ENCODE measurements around the gene WWOX.
A peak's percentile ranks its signal among the peaks of the same experiment; 100 is the strongest.

The WWOX gene

DNA sequence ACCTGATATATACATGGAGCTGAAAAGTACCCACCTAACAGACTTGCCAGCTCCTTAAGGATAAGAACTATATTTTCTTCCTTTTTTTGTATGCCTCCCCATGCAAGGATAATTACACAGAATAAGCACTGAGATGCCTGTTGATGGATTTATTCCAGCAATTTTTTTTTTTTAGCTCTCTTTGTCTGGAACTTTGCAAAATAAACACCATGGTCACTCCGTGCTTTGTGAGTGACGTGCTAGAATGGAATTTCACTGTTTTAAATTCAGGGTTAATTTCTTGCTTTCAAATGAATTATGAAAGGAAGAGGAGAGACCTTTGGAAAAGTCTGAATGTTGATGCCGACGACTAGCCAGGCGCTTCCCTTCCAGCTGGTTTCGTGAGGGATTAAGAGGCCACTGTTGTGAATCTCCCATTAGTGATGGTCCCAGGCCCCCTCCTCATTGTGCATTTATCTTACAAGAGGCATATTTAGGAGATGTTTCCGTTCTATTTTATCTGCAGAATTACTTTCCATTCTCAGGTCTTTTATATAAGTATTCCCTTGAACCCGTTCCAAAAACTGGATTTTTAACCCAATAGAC lies 529.1 kb downstream of the WWOX start:
- WGBS (ENCODE audit: extremely low coverage, insufficient coverage, insufficient read length) = no CpG with 5 or more reads among the region's 8 CpGs
- Histone ChIP-seq H4K8ac (ENCODE audit: low read depth, low read length) (no peak overlapping the region), H3K4me2 (ENCODE audit: low read length) (no peak overlapping the region), H3K14ac (ENCODE audit: low read length) (no peak overlapping the region), H3K79me1 (ENCODE audit: low read length) (peaks cover 11% of the 10 kb centered on the region), H3K4me3 (ENCODE audit: low read depth, low read length) (no peak overlapping the region), H3K4me1 (ENCODE audit: control insufficient read depth in 1 of 2, insufficient read depth in 2 of 2, low read length in 2 of 2) (peaks cover 2 to 4% of the 10 kb centered on the region in 2 experiments), H3K9me3 (ENCODE audit: insufficient read depth, low read depth, low read length) (peaks cover 2% of the 10 kb centered on the region), H4K12ac (ENCODE audit: low read depth, low read length) (no peak overlapping the region), H2BK5ac (ENCODE audit: low read depth, low read length, poor library complexity) (no peak overlapping the region), H2BK12ac (ENCODE audit: low read length) (no peak overlapping the region), H2BK120ac (ENCODE audit: insufficient read depth, low read length, poor library complexity) (no peak overlapping the region), H2AK5ac (ENCODE audit: low read length) (no peak overlapping the region), H3K79me2 (ENCODE audit: control insufficient read depth, insufficient read depth, low read length, poor library complexity) (no peaks in the 10 kb centered on the region), H3K18ac (ENCODE audit: low read length) (no peak overlapping the region), H3K36me3 (ENCODE audit: control insufficient read depth in 1 of 2, insufficient read depth in 2 of 2, low read length in 2 of 2) (no peaks in the 10 kb centered on the region), H3K9ac (ENCODE audit: low read length) (no peak overlapping the region), H3K4ac (ENCODE audit: low read depth, low read length) (no peak overlapping the region), H2AFZ (ENCODE audit: insufficient read depth, low read length, poor library complexity) (no peak overlapping the region), H3K23ac (ENCODE audit: low read length) (no peak overlapping the region), H4K91ac (ENCODE audit: low read depth, low read length) (no peak overlapping the region), H3K27me3 (ENCODE audit: insufficient read depth, low read length) (no peaks in the 10 kb centered on the region), H3K27ac (ENCODE audit: low read depth, low read length) (no peak overlapping the region)
- DNase-seq = no peak

DNA sequence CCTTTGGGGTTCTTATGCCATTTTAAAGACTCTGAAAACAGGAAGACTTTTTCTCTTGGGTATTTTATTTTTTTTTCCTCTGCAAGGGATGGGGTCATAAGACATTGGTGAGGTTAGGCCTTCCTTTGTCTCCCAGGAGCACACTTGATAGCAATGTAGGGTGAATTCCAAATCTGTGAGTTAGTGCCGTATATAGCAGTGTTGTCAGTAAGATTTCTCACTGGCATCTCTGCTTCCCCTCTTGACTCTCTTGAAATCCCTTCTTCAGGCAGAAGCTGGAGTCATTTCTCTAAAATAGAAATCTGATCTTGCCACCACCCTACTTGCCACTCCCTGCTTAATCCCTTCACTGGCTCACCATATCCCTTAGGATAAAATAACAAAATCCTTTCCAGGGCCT lies 529.7 kb downstream of the WWOX start:
- Histone ChIP-seq H3K4ac (ENCODE audit: low read depth, low read length) (no peak overlapping the region), H2BK5ac (ENCODE audit: low read depth, low read length, poor library complexity) (no peak overlapping the region), H3K4me3 (ENCODE audit: low read depth, low read length) (no peak overlapping the region), H4K8ac (ENCODE audit: low read depth, low read length) (no peak overlapping the region), H3K79me1 (ENCODE audit: low read length) (peaks cover 14% of the 10 kb centered on the region), H3K27me3 (ENCODE audit: insufficient read depth, low read length) (no peaks in the 10 kb centered on the region), H3K27ac (ENCODE audit: low read depth, low read length) (no peak overlapping the region), H3K36me3 (ENCODE audit: control insufficient read depth in 1 of 2, insufficient read depth in 2 of 2, low read length in 2 of 2) (no peaks in the 10 kb centered on the region), H4K12ac (ENCODE audit: low read depth, low read length) (no peak overlapping the region), H4K91ac (ENCODE audit: low read depth, low read length) (no peak overlapping the region), H3K23ac (ENCODE audit: low read length) (no peak overlapping the region), H3K14ac (ENCODE audit: low read length) (no peak overlapping the region), H3K79me2 (ENCODE audit: control insufficient read depth, insufficient read depth, low read length, poor library complexity) (no peaks in the 10 kb centered on the region), H2AFZ (ENCODE audit: insufficient read depth, low read length, poor library complexity) (no peak overlapping the region), H3K9ac (ENCODE audit: low read length) (no peak overlapping the region), H2AK5ac (ENCODE audit: low read length) (no peak overlapping the region), H2BK12ac (ENCODE audit: low read length) (no peak overlapping the region), H2BK120ac (ENCODE audit: insufficient read depth, low read length, poor library complexity) (no peak overlapping the region), H3K9me3 (ENCODE audit: insufficient read depth, low read depth, low read length) (peaks cover 2% of the 10 kb centered on the region), H3K4me1 (ENCODE audit: control insufficient read depth in 1 of 2, insufficient read depth in 2 of 2, low read length in 2 of 2) (peaks cover 2 to 4% of the 10 kb centered on the region in 2 experiments), H3K18ac (ENCODE audit: low read length) (no peak overlapping the region), H3K4me2 (ENCODE audit: low read length) (no peak overlapping the region)
- WGBS (ENCODE audit: extremely low coverage, insufficient coverage, insufficient read length) = no CpG with 5 or more reads among the region's 1 CpG
- no peak for DNase-seq

DNA sequence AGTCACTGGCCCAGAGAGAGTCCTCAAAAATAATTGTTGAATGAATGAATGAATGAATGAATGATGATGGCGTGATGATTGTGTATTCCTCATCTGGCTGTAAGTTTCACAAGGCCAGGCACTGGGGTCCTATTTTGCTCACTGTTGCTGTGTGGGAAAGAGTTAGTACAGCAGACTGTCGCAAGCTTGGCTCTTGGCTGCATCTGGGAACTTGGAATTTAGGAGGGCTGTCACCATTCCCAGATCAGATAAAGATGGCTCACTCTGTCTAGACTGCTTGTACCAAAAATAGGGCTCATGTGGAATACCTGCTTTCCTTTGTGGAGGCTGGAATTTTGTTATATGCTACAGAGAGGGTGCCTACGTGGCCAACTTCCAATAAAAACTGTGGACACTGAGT lies 530.6 kb downstream of the WWOX start:
- Histone ChIP-seq H4K91ac (ENCODE audit: low read depth, low read length) (no peak overlapping the region), H2BK120ac (ENCODE audit: insufficient read depth, low read length, poor library complexity) (no peak overlapping the region), H3K4ac (ENCODE audit: low read depth, low read length) (no peak overlapping the region)

DNA sequence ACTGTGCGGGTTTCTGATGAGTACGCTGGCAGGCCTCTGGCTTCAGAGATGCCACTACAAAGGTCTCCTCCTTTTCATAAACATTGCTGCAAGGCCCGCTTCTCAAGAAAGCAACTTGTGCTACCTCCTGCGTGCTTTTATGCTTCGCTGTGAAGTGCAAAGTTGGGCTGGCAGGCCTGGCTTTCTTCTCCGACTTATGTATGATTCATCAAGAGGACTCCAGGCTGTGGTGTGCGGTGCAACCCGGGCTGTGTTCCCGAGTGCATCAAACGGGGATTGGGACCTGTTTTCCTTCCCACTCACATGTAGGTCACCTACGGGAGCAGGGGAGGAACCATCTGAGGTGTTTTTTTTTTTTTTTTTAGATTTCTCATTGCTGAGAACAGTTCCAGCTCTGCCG lies 534.1 kb downstream of the WWOX start:
- no CpG with 5 or more reads among the region's 12 CpGs for WGBS (ENCODE audit: extremely low coverage, insufficient coverage, insufficient read length)

More for the DNA sequence above, 530.6 kb downstream of the WWOX start:
- no peak overlapping the region for H3K4me3 ChIP-seq (ENCODE audit: low read depth, low read length)
- no peak overlapping the region for H3K18ac ChIP-seq (ENCODE audit: low read length)
- H3K4me1 ChIP-seq (ENCODE audit: control insufficient read depth in 1 of 2, insufficient read depth in 2 of 2, low read length in 2 of 2) = peaks cover 4 to 7% of the 10 kb centered on the region in 2 experiments
- no peaks in the 10 kb centered on the region for H3K79me2 ChIP-seq (ENCODE audit: control insufficient read depth, insufficient read depth, low read length, poor library complexity)
- no peak overlapping the region for H2BK12ac ChIP-seq (ENCODE audit: low read length)
- no peak overlapping the region for H2BK5ac ChIP-seq (ENCODE audit: low read depth, low read length, poor library complexity)
- no peak overlapping the region for H3K4me2 ChIP-seq (ENCODE audit: low read length)
- no CpG with 5 or more reads among the region's 3 CpGs for WGBS (ENCODE audit: extremely low coverage, insufficient coverage, insufficient read length)
- no peak overlapping the region for H2AK5ac ChIP-seq (ENCODE audit: low read length)
- no peak overlapping the region for H3K9ac ChIP-seq (ENCODE audit: low read length)
- H3K27me3 ChIP-seq (ENCODE audit: insufficient read depth, low read length) = no peaks in the 10 kb centered on the region
- no peak overlapping the region for H4K8ac ChIP-seq (ENCODE audit: low read depth, low read length)
- peaks cover 18% of the 10 kb centered on the region for H3K79me1 ChIP-seq (ENCODE audit: low read length)
- no peaks in the 10 kb centered on the region for H3K36me3 ChIP-seq (ENCODE audit: control insufficient read depth in 1 of 2, insufficient read depth in 2 of 2, low read length in 2 of 2)
- no peak overlapping the region for H3K14ac ChIP-seq (ENCODE audit: low read length)
- no peak overlapping the region for H4K12ac ChIP-seq (ENCODE audit: low read depth, low read length)
- no peak overlapping the region for H3K27ac ChIP-seq (ENCODE audit: low read depth, low read length)
- H3K9me3 ChIP-seq (ENCODE audit: insufficient read depth, low read depth, low read length) = peaks cover 2% of the 10 kb centered on the region
- DNase-seq = no peak
- H2AFZ ChIP-seq (ENCODE audit: insufficient read depth, low read length, poor library complexity) = no peak overlapping the region
- H3K23ac ChIP-seq (ENCODE audit: low read length) = no peak overlapping the region

More for the DNA sequence above, 534.1 kb downstream of the WWOX start:
- peaks cover 36% of the 10 kb centered on the region for H3K79me1 ChIP-seq (ENCODE audit: low read length)
- H3K18ac ChIP-seq (ENCODE audit: low read length) = no peak overlapping the region
- no peaks in the 10 kb centered on the region for H3K36me3 ChIP-seq (ENCODE audit: control insufficient read depth in 1 of 2, insufficient read depth in 2 of 2, low read length in 2 of 2)
- H3K79me2 ChIP-seq (ENCODE audit: control insufficient read depth, insufficient read depth, low read length, poor library complexity) = peaks cover 3% of the 10 kb centered on the region
- H3K9me3 ChIP-seq (ENCODE audit: insufficient read depth, low read depth, low read length) = peaks cover 2% of the 10 kb centered on the region
- DNase-seq = peak; percentile 67 to 71
- no peak overlapping the region for H3K14ac ChIP-seq (ENCODE audit: low read length)
- peaks cover 11 to 13% of the 10 kb centered on the region in 2 experiments for H3K4me1 ChIP-seq (ENCODE audit: control insufficient read depth in 1 of 2, insufficient read depth in 2 of 2, low read length in 2 of 2)
- H3K4me2 ChIP-seq (ENCODE audit: low read length) = no peak overlapping the region
- H3K27me3 ChIP-seq (ENCODE audit: insufficient read depth, low read length) = no peaks in the 10 kb centered on the region
- H2AK5ac ChIP-seq (ENCODE audit: low read length) = no peak overlapping the region
- H3K4ac ChIP-seq (ENCODE audit: low read depth, low read length) = no peak overlapping the region
- no peak overlapping the region for H3K4me3 ChIP-seq (ENCODE audit: low read depth, low read length)
- H2BK12ac ChIP-seq (ENCODE audit: low read length) = no peak overlapping the region
- H3K9ac ChIP-seq (ENCODE audit: low read length) = no peak overlapping the region
- H3K23ac ChIP-seq (ENCODE audit: low read length) = no peak overlapping the region
- H3K27ac ChIP-seq (ENCODE audit: low read depth, low read length) = peak overlapping the region; percentile 79
- peak overlapping the region; percentile 69 for H2BK5ac ChIP-seq (ENCODE audit: low read depth, low read length, poor library complexity)
- no peak overlapping the region for H4K12ac ChIP-seq (ENCODE audit: low read depth, low read length)
- H4K91ac ChIP-seq (ENCODE audit: low read depth, low read length) = peak overlapping the region; percentile 64
- H2BK120ac ChIP-seq (ENCODE audit: insufficient read depth, low read length, poor library complexity) = peak overlapping the region; percentile 23
- peak overlapping the region; percentile 30 for H4K8ac ChIP-seq (ENCODE audit: low read depth, low read length)
- H2AFZ ChIP-seq (ENCODE audit: insufficient read depth, low read length, poor library complexity) = no peak overlapping the region
